ENCODE data around the gene CCDC178.
"Not testable (repeated sequence)": the region's sequence is repeated elsewhere in the genome, so short reads cannot be mapped to it uniquely, and the experiment has no call there.

The CCDC178 gene

GRCh38 chr18:33355756-33356155, 84.8 kb downstream of the CCDC178 start:
- no peak for DNase-seq

DNA sequence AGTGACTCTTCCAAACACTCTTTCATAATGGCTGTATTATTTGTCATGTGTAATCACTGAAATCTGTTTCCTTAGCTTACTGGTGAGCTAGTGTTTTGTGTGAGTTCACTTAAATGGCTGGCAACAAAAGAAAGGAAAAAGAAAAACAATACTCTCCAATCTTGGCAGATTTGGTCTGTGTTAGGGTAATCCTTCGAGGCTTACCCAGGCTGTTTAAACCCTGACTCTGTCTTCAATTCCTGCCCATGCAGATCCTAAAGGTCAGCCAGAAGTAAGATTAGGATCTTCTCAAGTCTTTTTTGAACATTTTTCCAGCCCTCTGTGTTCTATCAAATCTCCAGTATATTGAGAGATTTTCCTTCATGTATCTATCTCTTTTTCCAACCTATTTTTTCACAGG, 85.3 kb downstream of the CCDC178 start:
- no peak for DNase-seq

DNA sequence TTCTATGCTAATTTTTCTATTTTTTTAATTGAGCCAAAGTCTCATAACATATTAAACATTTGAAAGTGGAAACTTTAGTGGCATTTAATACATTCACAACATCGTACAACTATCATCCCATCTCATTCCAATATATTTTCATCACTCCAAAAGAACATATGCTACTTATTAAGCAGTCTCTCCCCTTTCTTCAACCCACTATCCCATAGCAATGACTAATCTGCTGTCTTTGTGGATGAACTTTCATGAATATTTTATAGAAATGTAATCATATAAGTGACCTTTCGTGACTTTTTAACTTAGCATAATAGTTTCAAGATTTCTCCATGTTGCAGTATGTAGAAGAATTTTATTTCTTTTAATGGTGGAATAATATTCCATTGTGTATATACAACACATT, 90.3 kb downstream of the CCDC178 start:
- DNase-seq: no peak

- not testable (repeated sequence) for DNase-seq
Observed at GRCh38 chr18:33339733-33340132, 100.8 kb downstream of the CCDC178 start.

- DNase-seq: no peak
Observed at GRCh38 chr18:33334781-33335180, 105.7 kb downstream of the CCDC178 start.

- no peak for DNase-seq
Observed at GRCh38 chr18:33330711-33331110, 109.8 kb downstream of the CCDC178 start.

DNA sequence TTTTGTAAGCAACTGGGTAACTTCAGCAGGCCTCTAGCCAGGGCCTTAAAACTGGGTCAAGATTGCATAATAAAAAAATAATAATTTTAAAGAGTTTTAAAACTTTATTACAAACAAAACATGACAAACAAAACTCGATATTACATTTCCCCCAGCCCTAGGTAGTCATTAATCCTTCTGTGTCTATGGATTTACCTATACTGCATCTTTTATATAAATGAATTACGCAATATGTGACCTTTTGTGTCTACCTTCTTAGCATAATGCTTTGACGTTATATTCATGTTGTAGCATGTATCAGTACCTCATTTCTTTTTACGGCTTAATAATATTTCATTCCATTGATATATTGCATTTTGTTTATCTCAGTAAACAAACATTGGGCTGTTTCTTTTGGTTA, 113.5 kb downstream of the CCDC178 start:
- no peak for DNase-seq

DNA sequence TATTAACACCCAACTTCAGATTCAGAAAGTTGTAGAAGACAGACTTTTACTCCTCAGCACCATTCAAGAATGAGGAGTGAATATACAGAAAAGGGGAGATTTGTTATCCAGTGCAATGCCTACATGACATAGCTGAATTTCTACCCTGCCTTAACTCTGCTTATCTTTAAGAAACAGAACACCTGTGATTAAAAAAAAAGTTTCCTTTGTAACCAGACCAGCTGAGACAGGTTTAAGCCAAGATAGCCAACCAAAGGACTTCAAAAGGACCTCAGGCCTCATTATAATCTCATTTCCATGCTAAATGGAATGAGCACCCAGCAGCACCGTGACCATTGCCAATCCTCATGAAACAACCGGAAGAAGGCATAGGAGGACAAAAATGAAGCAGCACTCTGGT, 122.9 kb downstream of the CCDC178 start:
- DNase-seq: no peak

DNA sequence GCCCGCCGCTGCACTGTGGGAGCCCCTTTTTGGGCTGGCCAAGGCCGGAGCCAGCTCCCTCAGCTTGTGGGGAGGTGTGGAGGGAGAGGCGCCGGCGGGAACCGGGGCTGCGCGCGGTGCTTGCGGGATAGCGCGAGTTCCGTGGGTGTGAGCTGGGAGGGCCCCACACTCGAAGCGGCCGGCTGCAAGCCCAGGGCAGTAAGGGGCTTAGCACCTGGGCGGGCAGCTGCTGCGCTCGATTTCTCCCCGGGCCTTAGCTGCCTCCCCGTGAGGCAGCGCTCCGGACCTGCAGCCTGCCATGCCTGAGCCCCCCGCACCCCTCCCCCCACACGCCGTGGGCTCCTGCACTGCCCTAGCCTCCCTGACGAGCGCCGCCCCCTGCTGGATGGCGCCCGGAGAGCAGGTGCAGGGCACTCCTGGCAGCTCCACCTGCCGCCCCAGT, 124.4 kb downstream of the CCDC178 start:
- no peak for DNase-seq

GRCh38 chr18:33307520-33307919, 133.0 kb downstream of the CCDC178 start:
- no peak for DNase-seq

DNA sequence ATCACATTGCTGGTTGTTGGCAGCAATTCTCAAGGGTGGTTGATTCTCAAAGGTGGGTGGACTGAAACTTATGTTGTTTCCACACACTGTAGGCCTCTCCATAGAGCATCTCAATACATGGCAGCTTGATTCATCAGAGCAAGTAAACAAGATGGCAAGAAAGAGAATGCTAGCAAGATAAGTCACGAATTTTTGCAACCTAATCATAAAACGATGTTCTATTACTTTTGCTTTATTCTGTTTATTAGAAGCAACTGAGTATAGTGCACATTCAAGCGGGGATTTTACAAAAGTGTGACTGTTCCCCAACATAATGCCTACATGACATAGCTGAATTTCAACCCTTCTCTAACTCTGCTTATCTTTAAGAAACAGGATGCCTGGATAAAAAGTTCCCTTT, 136.2 kb downstream of the CCDC178 start:
- DNase-seq: no peak

DNA sequence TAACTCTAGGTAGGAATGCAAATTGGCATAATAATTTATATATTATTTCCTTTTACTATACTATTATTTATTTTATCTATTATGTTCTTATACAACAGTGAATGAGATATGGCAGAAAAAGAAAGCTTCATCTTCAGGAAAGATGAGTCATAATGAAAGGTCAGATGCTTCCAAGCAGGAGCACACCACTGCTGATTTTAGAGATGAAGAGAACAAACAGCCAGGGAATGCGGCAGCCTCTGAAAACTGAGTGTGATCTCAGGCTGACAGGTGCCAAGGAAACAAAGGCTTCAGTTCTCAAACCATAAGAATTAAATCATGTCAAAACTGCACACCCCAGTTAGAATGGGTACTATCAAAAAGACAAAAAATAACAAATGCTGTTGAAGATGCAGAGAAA, 149.0 kb downstream of the CCDC178 start:
- peak; percentile 24 for DNase-seq

GRCh38 chr18:33288082-33288716, 152.3 kb downstream of the CCDC178 start:
- no peak for DNase-seq

DNA sequence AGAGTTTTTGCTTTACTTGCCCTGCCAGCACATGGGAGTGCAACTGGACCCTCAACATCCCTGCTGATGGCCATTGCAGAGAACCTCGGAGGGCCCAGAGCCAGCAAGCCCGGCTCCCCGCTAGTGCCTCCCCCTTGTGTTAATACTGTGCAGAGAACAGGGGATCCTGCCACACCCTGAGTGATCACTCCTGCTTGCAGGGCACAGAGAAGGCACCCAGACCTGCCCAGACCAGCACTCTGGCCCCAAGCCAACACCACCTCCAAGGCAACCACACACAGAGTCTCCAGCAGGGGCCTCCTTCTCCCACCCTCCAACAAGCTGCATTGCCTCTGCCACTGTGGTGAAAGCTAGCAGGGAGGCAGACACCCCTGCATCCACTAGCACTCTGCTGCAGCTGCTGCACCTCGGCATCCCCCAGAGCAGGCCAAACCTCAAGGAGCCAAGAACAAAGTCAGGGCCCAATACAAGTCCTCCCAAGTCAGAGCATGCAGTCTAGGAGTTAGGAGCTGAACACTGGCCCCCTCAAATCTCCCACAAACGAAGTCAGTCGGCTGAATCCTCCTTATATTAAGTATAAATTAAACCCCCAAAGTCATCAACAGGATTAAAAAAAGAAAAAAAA, 157.7 kb downstream of the CCDC178 start:
- no peak for DNase-seq

DNA sequence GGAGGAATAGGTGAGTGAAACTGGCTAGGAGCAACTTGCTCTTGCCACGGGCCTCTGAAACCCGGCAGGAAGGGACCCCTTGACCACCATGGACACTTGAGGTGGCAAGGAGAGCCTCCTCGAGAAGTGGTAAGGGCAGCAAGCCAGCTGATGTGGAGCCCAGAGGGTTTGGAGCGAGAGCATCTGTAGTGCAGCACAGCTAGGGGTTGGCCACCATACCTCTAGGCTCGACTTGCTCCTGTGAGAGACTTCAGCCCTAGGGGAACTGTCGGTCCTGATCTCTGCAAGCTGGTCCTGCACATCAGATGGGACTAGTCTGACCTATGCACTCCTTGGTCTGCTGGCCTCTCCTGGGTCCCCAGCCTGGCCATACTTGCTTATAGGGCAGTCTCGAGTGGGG, 158.4 kb downstream of the CCDC178 start:
- DNase-seq: no peak

- no peak for DNase-seq
Observed at GRCh38 chr18:33277431-33277830, 163.1 kb downstream of the CCDC178 start.

DNA sequence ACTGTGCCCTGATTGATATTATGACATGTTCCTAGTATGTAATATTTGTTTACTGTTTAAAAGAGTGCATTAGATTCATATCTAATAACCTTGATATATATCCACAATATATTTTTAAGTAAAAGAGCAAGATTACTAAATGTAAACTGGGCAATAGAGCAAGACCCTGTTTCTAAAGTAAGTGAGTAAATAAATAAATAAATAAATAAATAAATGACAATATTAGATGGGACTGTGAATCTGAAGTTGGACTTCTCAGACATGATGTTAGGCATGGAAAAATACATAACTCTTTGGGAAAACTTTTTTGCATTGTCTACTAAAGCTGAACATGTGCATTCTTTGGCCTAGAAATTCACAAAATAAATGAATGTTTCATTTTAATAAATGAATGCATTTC, 164.7 kb downstream of the CCDC178 start:
- no peak for DNase-seq

DNA sequence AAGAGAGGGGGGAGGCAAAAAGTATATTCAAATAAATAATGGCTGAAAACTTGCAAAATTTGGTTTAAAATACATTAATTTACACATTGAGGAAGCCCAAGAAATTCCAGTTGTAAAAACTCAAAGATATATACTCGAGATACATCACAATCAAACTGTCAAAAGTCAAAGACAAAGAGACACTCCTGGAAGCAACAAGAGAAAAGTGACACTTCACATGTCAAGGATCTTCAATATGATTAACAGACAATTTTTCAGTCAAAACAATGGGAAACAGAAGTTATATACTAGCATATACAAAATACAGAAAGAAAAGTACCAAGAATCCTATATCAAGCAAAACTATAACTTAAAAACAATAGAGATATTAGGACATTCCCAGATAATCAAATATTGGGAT, 170.2 kb downstream of the CCDC178 start:
- DNase-seq: no peak

DNA sequence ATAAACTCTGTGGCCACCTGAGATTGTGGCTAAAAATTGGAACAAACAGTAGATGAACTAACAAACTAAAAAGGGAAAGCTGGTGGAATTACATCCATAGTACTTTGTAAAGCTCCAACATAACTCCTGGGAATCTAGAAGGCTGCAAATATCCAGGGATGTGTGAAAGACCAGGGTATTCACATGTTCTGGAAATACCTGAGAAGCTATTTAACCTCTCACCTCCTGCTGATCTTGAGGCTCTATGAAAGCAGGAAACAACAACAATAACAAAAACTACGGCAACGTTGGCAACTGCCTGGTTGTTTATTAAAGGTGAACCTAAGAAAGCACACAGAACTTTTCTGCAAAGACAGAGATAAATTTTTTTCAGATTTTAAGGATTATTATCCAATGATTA, 171.3 kb downstream of the CCDC178 start:
- no peak for DNase-seq

DNA sequence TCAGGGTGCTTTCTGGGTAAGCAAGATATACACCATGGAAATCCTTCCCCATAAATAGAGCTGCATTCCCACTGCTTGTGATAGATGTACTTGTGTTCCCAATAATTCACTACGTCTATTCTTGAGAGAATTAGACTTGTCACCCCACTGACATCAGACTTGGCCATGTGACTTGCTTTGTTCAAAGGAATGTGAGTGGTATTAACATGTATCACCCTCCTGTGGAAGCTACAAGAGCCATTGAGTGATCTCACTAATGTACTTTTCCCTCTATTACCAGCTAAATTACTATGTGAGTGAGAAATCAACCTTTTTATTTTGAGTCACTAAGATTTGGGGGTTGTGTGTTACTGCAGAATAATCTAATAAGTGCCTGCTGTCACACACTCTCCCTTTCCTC, 176.0 kb downstream of the CCDC178 start:
- DNase-seq: no peak

- no peak for DNase-seq
Observed at GRCh38 chr18:33239298-33239697, 201.2 kb downstream of the CCDC178 start.

DNA sequence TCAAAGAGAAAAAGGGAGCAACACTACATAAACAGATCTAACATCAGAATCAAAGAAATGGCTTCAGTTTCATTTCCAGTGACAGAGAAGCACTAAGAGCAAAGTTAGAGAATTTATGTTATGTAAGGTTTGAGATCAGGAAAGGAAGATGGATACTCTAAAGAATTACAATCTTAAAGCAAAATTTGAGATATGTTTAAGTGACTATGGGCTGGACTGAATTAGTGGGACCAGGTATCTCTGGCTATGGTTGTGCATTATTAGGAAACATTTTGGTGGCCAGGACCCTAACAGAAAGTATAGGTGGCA, 208.2 kb downstream of the CCDC178 start:
- DNase-seq: no peak

- DNase-seq: peak; percentile 74
Observed at GRCh38 chr18:33231474-33232317, 208.8 kb downstream of the CCDC178 start.

DNA sequence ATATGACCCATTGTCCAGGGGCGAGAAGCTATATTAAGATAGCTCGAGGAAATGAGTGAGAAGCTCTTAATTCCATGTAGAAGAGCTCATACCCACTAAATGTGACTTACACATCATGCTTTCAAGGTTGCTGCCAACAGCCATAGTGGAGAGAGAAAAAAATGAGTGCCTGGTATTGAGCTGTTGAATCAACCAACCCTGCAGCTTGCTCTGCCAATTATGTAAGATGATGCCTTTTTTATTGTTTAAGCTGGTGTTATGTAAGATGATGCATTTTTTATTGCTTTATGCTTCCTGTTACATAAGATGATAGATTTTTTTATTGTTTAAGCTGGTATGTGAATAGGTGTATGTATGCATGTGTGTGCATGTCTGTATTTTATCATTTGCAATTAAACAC, 228.2 kb downstream of the CCDC178 start:
- DNase-seq: peak; percentile 87

Measured in DMS153 (cell line).